HEK293 (cell line): ENCODE data around the gene STEAP2.

ENCODE experiments used
- CTCF ChIA-PET: fragments of 350-600 bp; formaldehyde crosslinking; extraction: SDS; loops from one replicate; lab custom pipeline; 2021; ENCODE audit warnings: antibody characterized with exemption; lab: Yijun Ruan, JAX
- POLR2A ChIA-PET: fragments of 300-600 bp; formaldehyde crosslinking; extraction: SDS; loops from one replicate; lab custom pipeline; 2020; ENCODE audit warnings: antibody characterized with exemption, inconsistent platforms; lab: Yijun Ruan, JAX
- H3K27ac ChIP-seq: fragments of 200-500 bp; sonication (Bioruptor generic); 2 replicates; pipeline ENCODE4 v1.5.1; 2014; ENCODE audit warnings: low read depth, low read length, control low read depth, inconsistent platforms; ENCODE audit errors: extremely low read depth
- H3K36me3 ChIP-seq, 2 experiments: fragments of 200-500 bp in 1 of 2; sonication (Bioruptor generic) in 1 of 2; 1 replicate in 1 of 2; 2 replicates in 1 of 2; pipeline ENCODE4 v1.5.1; 2014 to 2017; ENCODE audit warnings: inconsistent platforms in 2 of 2, low read length in 2 of 2; ENCODE audit not compliant: control insufficient read depth in 2 of 2, insufficient read depth in 1 of 2
- H3K4me1 ChIP-seq: fragments of 200-500 bp; sonication (Bioruptor generic); 2 replicates; pipeline ENCODE4 v1.5.1; 2014; ENCODE audit warnings: mild to moderate bottlenecking, low read length, inconsistent platforms; ENCODE audit not compliant: control insufficient read depth, insufficient read depth
- H3K4me3 ChIP-seq: 2 replicates; pipeline ENCODE4 v1.5.1; 2011; ENCODE audit warnings: low read depth, mild to moderate bottlenecking, control low read depth, low read length, moderate library complexity
- H3K9me3 ChIP-seq: fragments of 200-500 bp; sonication (Bioruptor generic); 2 replicates; pipeline ENCODE4 v1.5.1; 2014; ENCODE audit warnings: low read depth, low read length, inconsistent platforms; ENCODE audit not compliant: control insufficient read depth, insufficient read depth
- KLF7 ChIP-seq: fragments of 450-650 bp; formaldehyde crosslinking; IDR thresholded peaks from 2 replicates; pipeline ENCODE4 v1.5.1; 2016; ENCODE audit warnings: missing biosample characterization, missing genetic modification characterization, borderline replicate concordance
- KLF8 ChIP-seq: fragments of 450-650 bp; formaldehyde crosslinking; IDR thresholded peaks from 2 replicates; pipeline ENCODE4 v1.5.1; 2016; ENCODE audit warnings: missing biosample characterization, missing genetic modification characterization
- PATZ1 ChIP-seq: fragments of 450-650 bp; formaldehyde crosslinking; IDR thresholded peaks from 2 replicates; pipeline ENCODE4 v1.5.1; 2016; ENCODE audit warnings: missing biosample characterization, missing genetic modification characterization
- SCRT2 ChIP-seq: fragments of 450-650 bp; formaldehyde crosslinking; IDR thresholded peaks from 2 replicates; pipeline ENCODE4 v1.5.1; 2016; ENCODE audit warnings: missing biosample characterization, missing genetic modification characterization
- WT1 ChIP-seq: fragments of 450-650 bp; formaldehyde crosslinking; IDR thresholded peaks from 2 replicates; pipeline ENCODE4 v1.5.1; 2016; ENCODE audit warnings: missing biosample characterization, missing genetic modification characterization
- YY2 ChIP-seq: fragments of 450-650 bp; formaldehyde crosslinking; IDR thresholded peaks from 2 replicates; pipeline ENCODE4 v1.5.1; 2016; ENCODE audit warnings: missing biosample characterization, missing genetic modification characterization
- ZBTB1 ChIP-seq: fragments of 450-650 bp; formaldehyde crosslinking; IDR thresholded peaks from 2 replicates; pipeline ENCODE4 v1.5.1; 2016; ENCODE audit warnings: missing biosample characterization, missing genetic modification characterization
- ZBTB7A ChIP-seq: fragments of 450-650 bp; formaldehyde crosslinking; IDR thresholded peaks from 2 replicates; pipeline ENCODE4 v1.5.1; 2016; ENCODE audit warnings: low read depth, missing biosample characterization, missing genetic modification characterization
- ZNF138 ChIP-seq: fragments of 450-650 bp; formaldehyde crosslinking; IDR thresholded peaks from 2 replicates; pipeline ENCODE4 v1.5.1; 2016; ENCODE audit warnings: missing biosample characterization, missing genetic modification characterization, borderline replicate concordance
- ZNF148 ChIP-seq: fragments of 450-650 bp; formaldehyde crosslinking; IDR thresholded peaks from 2 replicates; pipeline ENCODE4 v1.5.0; 2017; ENCODE audit warnings: missing biosample characterization, missing genetic modification characterization, borderline replicate concordance
- ZNF19 ChIP-seq: fragments of 450-650 bp; formaldehyde crosslinking; IDR thresholded peaks from 2 replicates; pipeline ENCODE4; 2016; ENCODE audit warnings: missing biosample characterization, missing genetic modification characterization, low read depth
- ZNF266 ChIP-seq: fragments of 450-650 bp; formaldehyde crosslinking; IDR thresholded peaks from 2 replicates; pipeline ENCODE4 v1.5.1; 2016; ENCODE audit warnings: missing biosample characterization, missing genetic modification characterization, low read depth
- ZNF292 ChIP-seq: fragments of 450-650 bp; formaldehyde crosslinking; IDR thresholded peaks from 2 replicates; pipeline ENCODE4 v1.5.1; 2016; ENCODE audit warnings: low read depth, missing biosample characterization, missing genetic modification characterization, borderline replicate concordance
- ZNF391 ChIP-seq: fragments of 450-650 bp; formaldehyde crosslinking; IDR thresholded peaks from 2 replicates; pipeline ENCODE4 v1.5.1; 2016; ENCODE audit warnings: low read depth, missing biosample characterization, missing genetic modification characterization, borderline replicate concordance
- ZNF433 ChIP-seq: fragments of 450-650 bp; formaldehyde crosslinking; IDR thresholded peaks from 2 replicates; pipeline ENCODE4 v1.5.1; 2016; ENCODE audit warnings: missing biosample characterization, missing genetic modification characterization, low read depth
- ZNF501 ChIP-seq: fragments of 450-650 bp; formaldehyde crosslinking; IDR thresholded peaks from 2 replicates; pipeline ENCODE4 v1.5.1; 2016; ENCODE audit warnings: missing biosample characterization, missing genetic modification characterization
- ZNF549 ChIP-seq: fragments of 450-650 bp; IDR thresholded peaks from 2 replicates; pipeline ENCODE4 v1.5.1; 2018; ENCODE audit warnings: missing biosample characterization, missing genetic modification characterization, mild to moderate bottlenecking, inconsistent platforms, moderate library complexity
- ZNF558 ChIP-seq: fragments of 450-650 bp; formaldehyde crosslinking; IDR thresholded peaks from 2 replicates; pipeline ENCODE4 v1.5.1; 2016; ENCODE audit warnings: missing biosample characterization, missing genetic modification characterization
- ZNF561 ChIP-seq: fragments of 450-650 bp; IDR thresholded peaks from 2 replicates; pipeline ENCODE4 v1.5.1; 2018; ENCODE audit warnings: missing biosample characterization, missing genetic modification characterization, borderline replicate concordance
- ZNF623 ChIP-seq: fragments of 450-650 bp; formaldehyde crosslinking; IDR thresholded peaks from 2 replicates; pipeline ENCODE4 v1.5.1; 2016; ENCODE audit warnings: missing biosample characterization, missing genetic modification characterization
- ZNF624 ChIP-seq: fragments of 450-650 bp; formaldehyde crosslinking; IDR thresholded peaks from 2 replicates; pipeline ENCODE4 v1.5.1; 2017; ENCODE audit warnings: missing biosample characterization, missing genetic modification characterization
- ZNF664 ChIP-seq: fragments of 450-650 bp; formaldehyde crosslinking; IDR thresholded peaks from 2 replicates; pipeline ENCODE4 v1.5.1; 2016; ENCODE audit warnings: missing biosample characterization, missing genetic modification characterization
- ZNF677 ChIP-seq: fragments of 450-650 bp; IDR thresholded peaks from 2 replicates; pipeline ENCODE4 v1.5.0; 2018; ENCODE audit warnings: missing biosample characterization, mild to moderate bottlenecking, missing genetic modification characterization, moderate library complexity
- ZNF792 ChIP-seq: fragments of 450-650 bp; formaldehyde crosslinking; IDR thresholded peaks from 2 replicates; pipeline ENCODE4 v1.5.1; 2016; ENCODE audit warnings: missing biosample characterization, missing genetic modification characterization

STEAP2 gene

DNA sequence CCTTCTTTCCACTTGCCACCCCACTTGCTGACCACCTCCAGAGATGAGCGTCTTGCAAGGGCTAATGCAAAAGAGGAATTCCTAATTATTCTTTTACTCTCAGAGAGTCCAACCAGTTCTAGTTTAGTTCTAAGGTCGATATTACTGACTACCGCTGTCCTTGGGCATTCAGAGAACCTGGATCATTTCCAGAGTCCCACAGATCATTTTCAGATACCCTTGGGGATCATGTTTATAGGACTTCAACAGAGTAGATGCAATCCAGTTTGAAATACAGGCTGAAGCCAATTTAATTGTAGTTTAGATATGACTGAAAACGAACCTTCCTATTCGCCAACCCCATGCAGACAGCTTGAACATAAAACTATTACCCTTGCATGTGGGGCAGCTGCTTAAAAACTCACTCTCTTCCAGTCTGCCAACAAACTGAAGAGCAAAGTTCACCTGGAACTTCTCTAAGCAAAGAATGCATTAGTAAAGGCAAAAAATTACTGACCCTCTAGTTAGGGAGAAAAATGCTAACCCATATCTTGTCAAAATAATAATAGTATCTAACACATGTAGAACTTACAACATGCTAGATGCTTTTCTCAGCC lies 55.8 kb downstream of the STEAP2 start:
- H3K27ac ChIP-seq, result no peak overlapping the region
- H3K4me1 ChIP-seq, result no peaks in the 10 kb centered on the region
- TF ChIP-seq WT1 (tag by site-specific recombination) (no peak), ZNF266 (tag by site-specific recombination) (no peak), ZNF19 (tag by site-specific recombination) (no peak), ZNF623 (no peak), PATZ1 (tag by site-specific recombination) (no peak), ZNF677 (tag by site-specific recombination) (no peak), ZNF561 (tag by site-specific recombination) (no peak), ZNF148 (tag by site-specific recombination) (no peak), ZNF549 (no peak), ZNF558 (no peak), ZNF138 (tag by site-specific recombination) (no peak), ZNF624 (tag by site-specific recombination) (no peak), ZNF792 (tag by site-specific recombination) (no peak)
- no peaks in the 10 kb centered on the region for H3K9me3 ChIP-seq
- no peaks in the 10 kb centered on the region for H3K36me3 ChIP-seq
- ChIA-PET CTCF (interaction anchor here (1.1 kb wide), 1 partner anchor 113 kb away, joined by 4 read pairs; the partner anchor contains the start of gene STEAP1), POLR2A (no interaction called here)
- H3K4me3 ChIP-seq, result no peak overlapping the region

DNA sequence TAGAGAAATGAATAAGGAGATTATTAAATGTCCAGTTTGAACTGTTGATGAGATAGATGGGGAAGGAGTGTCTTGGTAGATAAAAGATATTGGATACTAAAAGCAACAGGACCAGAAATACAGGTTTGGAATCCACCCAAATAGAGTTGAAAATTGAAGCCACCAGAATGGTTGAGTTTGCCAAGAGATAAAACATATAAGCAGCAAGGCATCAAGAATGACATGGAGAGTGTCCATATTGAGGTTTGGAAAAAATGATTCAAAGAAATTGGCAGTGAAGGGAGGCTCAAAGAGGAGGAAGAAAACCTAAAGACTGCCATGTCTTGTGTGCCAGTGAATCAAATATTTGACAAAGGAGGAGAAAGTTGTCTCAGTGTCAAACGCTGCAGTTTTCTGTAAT lies 57.6 kb downstream of the STEAP2 start:
- TF ChIP-seq ZNF664 (tag by site-specific recombination), result no peak
- no peak for TF ChIP-seq SCRT2 (tag by site-specific recombination)
- no peak for TF ChIP-seq YY2 (tag by site-specific recombination)
- no peak for TF ChIP-seq KLF8 (tag by site-specific recombination)
- TF ChIP-seq ZNF501 (tag by site-specific recombination), result no peak
- TF ChIP-seq KLF7, result no peak
- TF ChIP-seq ZBTB7A, result no peak
- no peak for TF ChIP-seq ZNF391
- no peak for TF ChIP-seq ZBTB1
- TF ChIP-seq ZNF292 (tag by site-specific recombination), result no peak
- no peak for TF ChIP-seq ZNF433
- Histone ChIP-seq H3K27ac (no peak overlapping the region), H3K36me3 (no peaks in the 10 kb centered on the region), H3K4me1 (no peaks in the 10 kb centered on the region), H3K4me3 (no peak overlapping the region), H3K9me3 (no peaks in the 10 kb centered on the region)
- ChIA-PET POLR2A (no interaction called here), CTCF (no interaction called here)
